GM10847 (cell line): ENCODE measurements around the gene SDHAF4.

ENCODE experiments used
- POLR2A ChIP-seq: IDR thresholded peaks from 2 replicates; pipeline ENCODE4 v1.6.1; 2011; ENCODE audit not compliant: insufficient read length; ENCODE audit errors: extremely low read depth

Gene SDHAF4

DNA sequence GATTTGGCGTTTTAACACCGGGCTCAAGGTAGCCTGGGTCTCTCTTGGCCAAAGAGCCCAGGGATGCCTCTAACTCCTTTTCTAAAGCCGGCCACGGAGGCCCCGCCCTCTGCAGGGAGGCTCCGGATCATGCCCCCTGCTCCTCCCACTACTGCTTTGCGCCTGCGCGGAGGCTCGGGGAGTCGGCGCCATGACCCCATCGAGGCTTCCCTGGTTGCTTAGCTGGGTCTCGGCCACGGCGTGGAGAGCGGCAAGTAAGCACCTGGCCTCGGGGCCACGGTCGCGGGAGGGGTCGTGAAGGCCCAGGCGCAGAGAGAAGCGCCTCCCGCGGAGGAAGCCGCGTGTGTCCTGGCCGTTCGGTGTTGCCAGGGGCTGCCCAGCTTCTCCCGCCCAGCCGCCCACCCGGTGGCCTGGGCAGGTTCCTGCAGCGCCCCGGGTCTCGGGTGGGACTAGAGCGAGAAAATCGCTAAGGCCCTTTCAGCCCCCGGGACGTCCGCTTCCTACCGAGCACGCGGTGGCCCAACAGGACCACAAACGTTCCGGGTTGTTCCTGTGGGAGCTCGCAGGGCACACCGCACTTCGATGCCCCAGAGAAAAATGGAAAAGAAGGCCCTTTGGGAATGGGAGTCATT is at the start of gene SDHAF4:
Gene SDHAF4 (plus strand): TSS at position 180 of the 632 bp plus-strand sequence. CDS start 11 bp downstream, at position 191.
- peak; percentile 93 for TF ChIP-seq POLR2A

DNA sequence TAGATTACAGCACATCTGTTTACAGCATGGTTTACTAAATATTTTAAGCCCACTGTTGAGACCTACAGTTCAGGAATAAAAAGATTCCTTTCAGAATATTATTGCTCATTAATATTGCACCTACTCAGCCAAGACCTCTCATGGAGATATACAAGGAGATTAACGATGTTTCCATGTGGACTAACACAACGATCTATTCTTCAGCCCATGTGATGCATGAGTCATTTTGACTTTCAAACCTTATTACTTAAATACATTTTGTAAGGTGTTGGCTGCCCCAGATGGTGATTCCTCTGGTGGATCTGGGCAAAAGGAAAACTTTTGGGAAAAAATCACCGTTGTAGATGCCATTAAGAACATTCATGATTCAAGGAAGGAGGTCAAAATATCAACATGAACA is 48.0 kb upstream of the SDHAF4 start:
- no peak for TF ChIP-seq POLR2A

GRCh38 chr6:70520575-70520974 is 46.2 kb upstream of the SDHAF4 start:
- TF ChIP-seq POLR2A, result no peak

GRCh38 chr6:70524721-70525286 is 41.9 kb upstream of the SDHAF4 start:
- no peak for TF ChIP-seq POLR2A

GRCh38 chr6:70527071-70527737 is 39.5 kb upstream of the SDHAF4 start:
- no peak for TF ChIP-seq POLR2A

DNA sequence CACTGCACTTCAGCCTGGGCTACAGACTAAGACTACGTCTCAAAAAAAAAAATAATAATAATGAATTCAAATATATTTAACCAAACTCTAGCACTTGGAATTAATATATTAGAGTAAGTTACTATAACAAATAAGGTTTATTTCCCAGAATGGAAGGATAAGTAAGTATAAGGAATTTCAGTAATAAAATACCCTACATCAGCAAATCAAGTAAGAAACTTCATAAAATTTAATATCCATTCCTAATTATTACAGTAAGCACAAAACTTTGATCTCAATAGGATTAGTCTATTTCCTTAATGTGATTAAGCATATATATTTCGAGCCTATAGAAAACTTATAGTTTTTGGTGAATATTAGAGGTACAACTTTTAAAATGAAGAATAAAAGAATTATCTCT is 36.7 kb upstream of the SDHAF4 start:
- no peak for TF ChIP-seq POLR2A

DNA sequence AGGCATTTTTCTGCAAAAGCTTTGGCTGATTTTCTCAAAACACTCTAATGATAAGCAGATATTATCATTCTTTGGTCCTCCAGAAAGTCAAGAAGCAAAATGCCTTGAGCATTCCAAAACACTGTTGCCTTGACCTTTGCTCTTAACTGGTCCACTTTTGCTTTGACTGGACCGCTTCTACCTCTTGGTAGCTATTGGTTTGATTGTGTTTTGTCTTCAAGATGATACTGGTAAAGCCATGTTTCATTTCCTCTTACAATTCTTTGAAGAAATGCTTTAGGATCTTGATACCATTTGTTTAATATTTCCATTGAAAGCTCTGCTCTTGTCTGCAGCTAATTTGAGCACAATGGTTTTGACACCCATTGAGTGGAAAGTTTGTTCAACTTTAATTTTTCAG is 35.6 kb upstream of the SDHAF4 start:
- no peak for TF ChIP-seq POLR2A

DNA sequence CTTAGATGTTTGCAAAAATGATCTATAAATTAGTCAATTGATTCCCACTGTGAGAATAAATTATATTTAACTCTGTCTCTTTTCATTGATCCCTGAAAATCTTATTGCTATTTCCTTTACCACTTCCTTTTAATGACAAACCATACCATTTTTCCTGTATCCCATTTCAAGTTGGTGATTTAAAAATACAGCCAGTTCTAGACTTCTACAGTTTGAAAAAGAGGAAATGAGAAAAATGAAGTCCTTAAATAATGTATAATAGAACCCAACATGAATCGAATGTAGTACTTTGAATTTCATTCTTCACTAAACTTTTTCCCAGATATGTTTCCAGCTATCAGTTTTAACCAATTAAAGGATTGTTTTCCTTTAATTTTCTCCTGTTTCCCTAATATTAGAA is 29.5 kb upstream of the SDHAF4 start:
- TF ChIP-seq POLR2A, result no peak

- TF ChIP-seq POLR2A, result no peak
Measured at GRCh38 chr6:70538376-70538775, 28.4 kb upstream of the SDHAF4 start.

DNA sequence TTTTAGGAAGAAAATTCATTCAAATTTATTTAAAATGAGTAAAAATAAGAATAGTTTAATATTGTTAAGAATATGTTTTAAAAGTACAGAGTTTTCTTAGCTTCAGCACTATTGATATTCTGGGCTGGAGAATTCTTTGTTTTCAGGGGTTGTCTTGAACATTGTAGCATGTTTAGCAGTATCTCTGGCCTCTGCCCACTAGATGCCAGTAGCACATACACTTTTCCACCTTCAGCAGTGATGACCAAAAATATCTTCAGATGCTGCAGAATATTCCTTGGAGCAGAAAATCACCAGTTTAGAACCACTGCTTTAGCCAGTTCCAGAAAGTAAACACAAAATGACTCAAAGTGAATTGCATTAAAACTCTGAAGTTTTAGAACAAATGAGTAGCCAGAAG is 19.4 kb upstream of the SDHAF4 start:
- no peak for TF ChIP-seq POLR2A

GRCh38 chr6:70547905-70548304 is 18.8 kb upstream of the SDHAF4 start:
- TF ChIP-seq POLR2A, result no peak

- no peak for TF ChIP-seq POLR2A
Measured at GRCh38 chr6:70549327-70549726, 17.4 kb upstream of the SDHAF4 start.

DNA sequence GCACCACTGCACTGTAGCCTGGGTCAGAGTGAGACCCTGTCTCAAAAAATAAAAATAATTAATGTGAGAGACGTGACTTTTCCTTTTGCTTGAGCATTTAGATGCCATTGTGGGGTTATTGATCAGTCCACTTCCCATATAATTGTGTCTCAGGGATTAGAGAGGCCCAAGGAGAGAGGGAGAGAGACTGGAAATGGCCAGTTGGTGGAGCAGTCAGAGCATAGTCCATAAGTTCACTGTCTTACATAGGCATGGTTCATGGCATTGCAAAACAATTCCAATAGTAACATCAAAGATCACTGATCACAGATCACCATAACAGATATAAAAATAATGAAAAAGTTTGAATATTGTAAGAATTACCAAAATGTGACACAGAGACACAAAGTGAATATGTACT is 15.2 kb upstream of the SDHAF4 start:
- no peak for TF ChIP-seq POLR2A

- no peak for TF ChIP-seq POLR2A
Measured at GRCh38 chr6:70552974-70553373, 13.8 kb upstream of the SDHAF4 start.

DNA sequence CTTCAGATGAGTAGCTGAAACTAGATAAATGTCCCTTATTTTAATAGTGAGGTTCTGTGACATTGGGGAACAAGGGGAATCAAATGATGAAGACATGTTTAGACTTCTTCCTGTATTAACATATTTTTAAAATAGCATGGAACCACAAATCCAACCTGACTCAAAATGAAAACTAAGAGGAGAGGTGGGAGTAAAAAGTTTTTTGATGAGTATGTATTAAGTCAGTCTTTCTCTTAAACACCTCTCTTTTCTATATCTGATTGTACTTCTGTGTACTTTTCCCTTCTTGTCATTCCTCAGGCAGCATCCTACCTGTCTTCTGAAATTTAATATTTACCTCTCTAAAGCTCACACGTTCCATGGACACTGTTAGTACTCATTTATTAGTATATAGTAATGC is 8.7 kb upstream of the SDHAF4 start:
- TF ChIP-seq POLR2A, result no peak

DNA sequence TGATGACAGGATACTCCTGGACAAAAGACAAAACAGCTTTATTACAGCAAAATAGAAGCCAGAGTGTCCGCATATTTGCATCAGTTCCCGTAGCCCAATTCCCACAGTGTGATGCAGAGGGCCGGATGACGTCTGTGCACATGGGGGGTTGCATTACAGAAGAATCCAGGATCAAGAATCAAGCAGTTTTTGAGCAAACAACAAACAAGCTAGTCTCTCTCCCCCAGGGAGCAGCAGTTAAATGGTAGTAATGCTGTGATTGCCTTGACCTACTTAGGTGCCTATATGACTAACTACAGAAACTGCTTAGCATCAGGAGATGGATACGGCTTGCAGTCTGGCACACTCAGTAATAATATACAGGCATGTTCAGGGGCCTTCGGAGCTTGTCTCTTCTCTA is 3.2 kb upstream of the SDHAF4 start:
- no peak for TF ChIP-seq POLR2A

DNA sequence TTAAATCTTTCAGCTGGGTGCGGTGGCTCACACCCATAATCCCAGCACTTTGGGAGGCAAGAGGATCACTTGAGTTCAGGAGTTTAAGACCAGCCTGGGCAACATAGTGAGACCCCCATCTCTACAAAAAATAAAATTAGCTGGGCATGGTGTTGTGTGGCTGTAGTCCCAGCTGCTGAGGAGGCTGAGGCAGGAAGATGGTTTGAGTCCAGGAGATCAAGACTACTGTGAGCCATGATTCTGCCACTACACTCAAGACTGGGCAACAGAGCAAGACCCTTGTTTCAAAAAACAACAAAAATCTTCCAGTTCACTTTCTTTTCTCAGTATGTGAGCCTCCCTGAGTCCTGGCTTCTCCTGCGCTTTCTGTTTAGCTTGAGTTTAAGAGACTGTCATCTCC is 7.9 kb downstream of the SDHAF4 start:
- no peak for TF ChIP-seq POLR2A

DNA sequence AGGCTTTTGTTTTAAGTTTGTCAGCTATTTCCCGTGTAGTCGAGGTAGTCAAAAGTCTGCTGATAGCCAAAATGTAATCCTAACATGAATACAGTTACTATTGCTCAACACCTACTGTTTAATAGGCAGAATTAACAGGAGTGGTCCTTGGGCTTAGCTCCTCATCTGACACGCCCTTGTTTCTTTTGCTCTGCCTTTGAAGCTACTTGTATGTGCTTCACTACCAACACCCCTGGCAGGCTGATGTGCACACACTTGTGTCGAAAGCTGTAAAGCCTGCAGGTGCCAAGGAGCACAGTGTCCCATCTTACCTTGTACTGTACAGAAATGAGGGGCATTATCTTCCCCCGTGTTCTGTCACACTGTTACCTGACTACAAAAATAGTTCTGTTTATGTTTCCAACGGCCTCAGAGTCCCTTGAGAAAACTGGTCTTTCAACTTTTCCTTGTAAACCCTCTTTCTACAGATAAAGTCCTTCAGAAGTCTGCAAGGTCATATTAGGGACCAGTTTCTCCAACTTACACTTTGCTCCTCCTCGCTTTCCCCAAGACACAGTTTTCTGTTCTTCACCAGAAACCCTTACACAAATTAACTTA is 9.3 kb downstream of the SDHAF4 start:
- TF ChIP-seq POLR2A, result no peak
